CD4-positive, alpha-beta T cell treated with Interleukin-10 for 1 hour (primary cell): ENCODE measurements around the gene SREK1IP1.

Source experiments
- DNase-seq: peaks from one replicate; pipeline ENCODE4 v3.0.0-alpha.2; 2020

The SREK1IP1 gene

DNA sequence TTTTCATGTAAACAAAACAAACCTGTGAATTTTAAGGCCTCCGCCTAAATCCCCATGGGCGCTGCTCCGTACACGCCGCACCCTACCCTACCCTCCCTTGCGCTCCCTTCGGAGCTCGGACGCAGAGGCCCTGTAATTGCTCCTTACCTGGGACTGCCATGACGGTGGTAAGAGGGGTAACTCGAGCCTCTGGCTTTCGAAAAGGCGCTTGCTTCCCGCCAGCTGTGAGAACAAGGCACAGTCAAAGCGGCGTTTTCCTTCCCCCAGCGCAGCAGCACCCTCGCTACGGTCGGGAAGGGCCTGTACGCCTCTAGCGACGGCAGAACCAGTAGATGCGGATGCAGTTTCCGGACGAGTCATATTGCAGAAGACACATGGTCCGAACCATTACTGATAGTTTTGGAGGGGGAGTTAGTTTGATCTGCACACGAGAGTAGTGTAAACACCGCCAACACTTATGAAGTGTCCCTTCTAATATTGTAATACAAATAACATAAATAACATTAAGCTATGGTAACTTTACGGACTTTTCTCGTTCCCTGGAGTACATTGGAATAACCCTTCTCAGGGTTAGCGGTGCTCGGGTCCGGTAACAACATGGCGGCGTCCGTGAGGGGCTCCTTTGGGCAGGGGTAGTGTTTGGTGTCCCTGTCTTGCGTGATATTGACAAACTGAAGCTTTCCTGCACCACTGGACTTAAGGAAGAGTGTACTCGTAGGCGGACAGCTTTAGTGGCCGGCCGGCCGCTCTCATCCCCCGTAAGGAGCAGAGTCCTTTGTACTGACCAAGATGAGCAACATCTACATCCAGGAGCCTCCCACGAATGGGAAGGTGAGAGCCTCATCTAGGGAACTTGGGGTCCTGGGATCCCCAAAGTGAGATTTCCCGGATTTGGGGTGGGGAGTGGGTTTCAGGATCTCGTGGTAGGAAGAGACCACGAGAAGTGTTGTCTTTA, at the start of gene SREK1IP1, which contains the start of gene CWC27:
TSS of gene SREK1IP1 (minus strand) at position 334 of the 955 bp plus-strand sequence. CDS start at position 160, 174 bp downstream.
TSS of gene CWC27 (plus strand) at position 573 of the 955 bp plus-strand sequence. CDS start at position 790, 217 bp downstream.
- DNase-seq, result peak; percentile 88

DNA sequence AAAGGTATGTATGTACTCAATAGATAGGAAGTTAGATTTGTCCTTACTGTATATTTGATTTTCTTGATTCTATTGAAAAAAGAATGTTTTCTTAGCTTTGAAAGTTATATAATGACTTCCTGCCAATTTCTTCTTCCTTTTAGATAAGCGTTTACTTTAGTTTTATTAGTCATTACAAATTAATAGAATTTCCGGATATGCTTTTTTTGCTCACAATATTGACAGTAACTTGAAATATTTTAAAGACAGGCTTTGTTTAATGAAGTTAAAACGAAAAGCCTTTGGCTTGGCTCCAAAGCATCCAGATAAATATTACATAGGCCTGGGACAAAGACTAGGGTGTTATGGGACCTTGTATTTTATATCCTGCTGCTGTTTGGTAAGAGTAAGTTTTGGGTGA, 49.8 kb upstream of the SREK1IP1 start:
- no peak for DNase-seq

GRCh38 chr5:64814073-64814472, 45.6 kb upstream of the SREK1IP1 start:
- DNase-seq, result no peak

GRCh38 chr5:64811050-64811640, 42.7 kb upstream of the SREK1IP1 start:
- DNase-seq, result peak; percentile 51

GRCh38 chr5:64807520-64807919, 39.0 kb upstream of the SREK1IP1 start:
- no peak for DNase-seq

DNA sequence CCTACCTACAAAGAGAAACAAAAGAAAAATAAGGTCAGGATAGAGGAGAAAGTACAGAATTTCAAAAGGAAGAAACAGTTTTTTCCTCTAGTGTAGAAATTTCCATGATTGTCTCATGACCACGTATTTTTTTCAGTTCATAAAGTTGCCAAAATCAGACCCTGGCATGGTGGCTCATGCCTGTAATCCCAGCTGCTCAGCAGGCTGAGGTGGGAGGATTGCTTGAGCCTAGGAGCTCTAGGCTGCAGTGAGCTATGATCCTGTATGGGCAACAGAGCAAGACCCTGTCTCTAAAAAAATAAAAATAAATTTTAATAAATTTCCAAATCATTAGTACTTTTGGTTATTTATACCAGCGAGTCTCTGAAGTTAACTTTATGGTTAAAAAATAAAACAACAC, 38.0 kb upstream of the SREK1IP1 start:
- DNase-seq, result no peak

- DNase-seq, result no peak
Measured at GRCh38 chr5:64800926-64801325, 32.4 kb upstream of the SREK1IP1 start.

- DNase-seq, result no peak
Measured at GRCh38 chr5:64796301-64796700, 27.8 kb upstream of the SREK1IP1 start.

DNA sequence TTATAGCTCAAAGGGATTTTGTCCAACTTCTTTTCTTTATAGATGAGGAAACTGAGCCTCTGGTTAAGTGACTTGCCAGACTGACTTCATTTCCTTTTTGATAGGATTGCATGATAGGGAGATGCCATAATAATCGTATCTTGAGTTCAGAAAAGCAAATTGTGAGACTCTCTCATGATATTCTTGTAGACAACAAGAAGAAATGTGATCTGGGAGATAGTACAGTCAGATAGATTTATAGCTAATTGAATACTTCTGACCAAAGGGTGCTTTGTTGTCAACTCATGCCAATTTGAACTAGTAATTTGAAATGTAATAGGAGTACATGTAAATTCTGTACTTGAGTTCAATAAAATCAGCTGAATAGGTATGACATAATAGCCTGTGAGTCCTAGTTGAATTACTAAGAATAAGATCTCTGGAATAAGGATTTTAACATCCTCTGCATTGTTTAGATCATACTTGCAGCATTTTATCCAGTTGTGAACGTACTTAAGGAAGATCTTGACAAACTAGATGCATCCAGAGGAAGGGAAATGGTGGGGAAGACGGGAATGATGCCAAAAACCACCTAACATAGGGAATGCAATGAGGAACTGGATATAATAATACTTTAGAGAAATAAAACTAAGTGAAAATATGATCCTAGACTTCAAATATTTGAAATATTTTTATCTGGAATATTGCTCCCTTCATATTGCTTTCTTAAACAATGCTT, 25.7 kb upstream of the SREK1IP1 start:
- no peak for DNase-seq

DNA sequence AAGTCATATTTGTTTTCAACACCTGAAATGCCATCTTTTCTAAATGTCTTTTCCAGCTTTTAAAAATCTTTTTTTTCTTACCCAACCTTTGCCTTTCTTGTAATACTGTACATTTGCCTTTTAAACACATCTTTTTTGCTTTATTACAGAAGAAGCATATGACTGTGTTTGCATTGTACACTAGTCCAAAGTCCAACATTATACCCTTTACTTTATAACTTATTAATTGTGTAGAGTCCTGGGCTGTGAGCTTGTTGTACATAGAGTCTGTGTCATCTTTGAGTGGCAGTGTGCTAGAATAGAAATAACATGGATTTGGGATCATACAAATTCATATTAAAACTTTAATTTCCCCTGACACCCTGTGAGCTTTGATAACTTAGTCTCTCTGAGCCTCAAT, 24.0 kb upstream of the SREK1IP1 start:
- DNase-seq, result no peak

DNA sequence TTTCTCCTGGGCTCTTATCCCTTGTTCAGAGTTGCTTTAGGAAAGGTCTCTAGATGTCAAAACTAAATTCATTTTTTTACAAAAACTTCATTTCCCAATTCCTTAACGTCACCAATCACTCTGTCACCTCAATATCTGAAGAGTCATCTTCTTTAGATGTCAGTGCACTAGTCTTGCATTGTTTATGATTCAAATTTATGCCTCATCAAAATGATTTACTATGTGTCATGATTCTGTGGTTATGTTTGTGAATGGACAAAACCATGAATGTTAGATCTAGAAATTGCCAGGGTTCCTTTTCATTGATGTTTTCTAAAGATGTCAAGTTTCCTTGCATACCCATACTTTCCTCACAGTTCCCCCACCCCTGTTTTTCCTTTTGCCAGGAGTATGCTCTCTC, 21.7 kb upstream of the SREK1IP1 start:
- no peak for DNase-seq

GRCh38 chr5:64789457-64789856, 21.0 kb upstream of the SREK1IP1 start:
- DNase-seq, result no peak

DNA sequence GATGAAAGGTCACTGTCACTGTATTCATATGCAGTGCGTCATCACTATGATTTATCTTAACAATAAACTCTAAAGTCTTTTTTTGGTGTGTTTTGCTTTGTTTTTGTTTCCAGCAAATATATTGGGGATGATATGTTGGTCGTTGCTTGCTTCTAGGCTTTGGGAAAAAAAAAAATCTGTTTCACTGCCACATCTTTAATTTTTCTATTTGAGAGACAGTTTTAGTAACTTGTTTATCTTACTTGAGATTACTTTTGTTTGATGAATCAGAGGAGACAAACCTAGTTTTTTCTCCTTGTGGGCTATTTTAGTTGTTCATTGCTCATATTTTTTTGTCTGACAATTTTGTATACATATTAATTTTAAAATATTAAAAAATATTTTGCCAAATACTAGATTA, 19.7 kb upstream of the SREK1IP1 start:
- DNase-seq, result no peak

- DNase-seq, result no peak
Measured at GRCh38 chr5:64786372-64786771, 17.9 kb upstream of the SREK1IP1 start.

DNA sequence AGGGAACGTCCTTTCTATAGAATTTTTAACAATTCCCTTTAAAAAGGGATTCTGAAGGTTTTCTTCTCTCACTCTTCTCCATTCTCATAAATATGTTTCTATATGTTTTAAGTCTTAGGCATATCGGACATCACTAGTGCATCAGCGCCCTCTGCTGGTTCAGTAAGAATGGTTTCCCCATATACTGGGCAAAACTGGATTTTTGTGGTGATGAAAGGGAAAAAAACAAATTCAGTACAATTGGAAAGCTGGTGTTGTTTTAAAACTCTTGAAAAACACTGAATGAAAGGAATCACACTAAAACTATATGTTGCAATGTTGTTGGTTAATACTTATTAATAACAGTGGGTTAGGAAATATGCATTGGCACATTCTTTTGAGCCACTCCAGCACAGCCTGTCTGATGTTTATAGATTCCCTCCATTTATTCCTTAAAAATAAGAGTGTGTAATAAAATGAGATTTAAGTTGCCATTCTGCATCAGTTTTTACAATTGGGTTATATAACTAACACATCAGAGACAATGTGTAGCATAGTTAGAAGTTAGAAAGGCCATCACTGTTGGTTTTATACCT, 16.0 kb upstream of the SREK1IP1 start:
- peak; percentile 78 for DNase-seq

- DNase-seq, result no peak
Measured at GRCh38 chr5:64775291-64775690, 6.8 kb upstream of the SREK1IP1 start.

DNA sequence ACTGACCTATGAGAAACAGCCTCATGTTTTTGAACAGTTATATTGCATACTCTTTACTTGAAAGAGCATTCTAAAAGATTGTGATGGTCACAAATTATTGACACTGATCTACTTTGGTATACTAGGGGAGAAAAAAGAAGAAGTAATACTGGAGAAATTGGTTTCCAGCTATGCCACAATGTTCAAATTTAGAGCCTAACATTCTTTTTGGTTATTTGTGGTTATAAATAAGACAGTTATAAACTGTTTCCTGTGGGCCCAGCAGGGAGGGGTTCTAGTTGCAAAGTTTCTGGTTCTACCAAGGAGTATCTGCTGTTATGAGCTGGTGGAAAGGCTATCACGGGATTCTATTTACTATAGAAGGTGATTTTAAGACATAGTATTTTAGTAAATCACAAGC, 5.0 kb upstream of the SREK1IP1 start:
- no peak for DNase-seq

- no peak for DNase-seq
Measured at GRCh38 chr5:64771736-64772135, 3.2 kb upstream of the SREK1IP1 start.

DNA sequence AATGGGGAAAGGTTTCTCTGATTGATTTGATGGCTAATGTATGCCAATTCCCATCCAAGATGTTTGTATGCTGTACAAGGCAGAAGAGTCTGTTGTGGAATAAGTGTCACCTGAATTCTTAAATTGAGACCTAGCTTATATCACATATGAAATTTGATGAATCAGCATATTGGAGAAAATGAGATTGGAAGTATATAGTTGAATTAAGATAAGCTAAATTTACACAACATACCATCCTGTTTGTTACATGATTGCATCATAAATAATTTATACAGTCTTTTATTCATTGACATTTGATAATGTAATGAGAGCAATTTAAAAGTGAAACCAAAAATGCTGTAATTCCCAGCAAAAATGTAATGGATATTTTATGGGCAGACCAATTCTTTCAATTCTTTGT, 1.4 kb upstream of the SREK1IP1 start:
- DNase-seq, result no peak

- DNase-seq, result no peak
Measured at GRCh38 chr5:64767959-64768357, 533 bp downstream of the SREK1IP1 start.

GRCh38 chr5:64766941-64767340, 1.6 kb downstream of the SREK1IP1 start:
- no peak for DNase-seq

DNA sequence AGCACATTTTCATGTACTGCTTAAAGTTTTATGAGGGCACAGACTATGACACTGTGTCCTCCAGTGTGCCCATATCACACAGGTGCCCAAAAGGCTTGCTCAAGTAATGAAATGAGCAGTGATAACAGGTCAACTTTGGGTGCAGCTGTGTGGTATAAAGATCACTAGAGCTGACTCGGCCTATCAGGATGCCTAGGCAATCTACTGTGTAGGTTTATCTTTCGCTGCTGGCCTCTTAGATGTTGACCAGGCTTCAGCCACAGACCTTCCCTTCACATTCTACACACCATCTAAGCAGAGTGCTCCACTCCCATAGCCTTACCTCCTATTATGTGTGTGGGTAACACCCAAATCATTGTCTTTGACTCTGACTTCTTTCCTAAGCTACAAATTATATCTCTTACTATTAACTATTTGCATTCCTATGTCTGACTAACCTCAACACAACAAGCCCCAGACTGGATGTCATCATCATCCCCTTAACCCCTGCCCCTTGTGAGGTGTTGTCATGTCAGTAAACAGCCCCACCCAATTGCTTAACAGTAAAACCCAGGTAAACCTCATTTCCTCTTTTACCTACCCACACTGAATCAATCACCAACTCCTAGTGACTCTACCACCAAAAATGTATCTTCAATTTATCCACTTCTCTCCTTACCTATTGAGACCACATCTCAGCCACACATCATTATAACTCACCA, 2.5 kb downstream of the SREK1IP1 start:
- DNase-seq, result peak; percentile 9
